GM21737 (cell line): ENCODE measurements around the gene WNT7B.
"Not testable (repeated sequence)": the region's sequence is repeated elsewhere in the genome, so short reads cannot be mapped to it uniquely, and the experiment has no call there.

Source experiments
- ATAC-seq: cut with Tn5 transposase; IDR thresholded peaks from one replicate; pipeline ENCODE4 v1.9.1; 2021; ENCODE audit warnings: mild to moderate bottlenecking, moderate library complexity; ENCODE audit not compliant: unreplicated experiment

WNT7B gene

GRCh38 chr22:46008836-46009596 is 32.1 kb upstream of the WNT7B start:
- ATAC-seq = no peak

GRCh38 chr22:46008291-46008690 is 31.3 kb upstream of the WNT7B start:
- no peak for ATAC-seq

DNA sequence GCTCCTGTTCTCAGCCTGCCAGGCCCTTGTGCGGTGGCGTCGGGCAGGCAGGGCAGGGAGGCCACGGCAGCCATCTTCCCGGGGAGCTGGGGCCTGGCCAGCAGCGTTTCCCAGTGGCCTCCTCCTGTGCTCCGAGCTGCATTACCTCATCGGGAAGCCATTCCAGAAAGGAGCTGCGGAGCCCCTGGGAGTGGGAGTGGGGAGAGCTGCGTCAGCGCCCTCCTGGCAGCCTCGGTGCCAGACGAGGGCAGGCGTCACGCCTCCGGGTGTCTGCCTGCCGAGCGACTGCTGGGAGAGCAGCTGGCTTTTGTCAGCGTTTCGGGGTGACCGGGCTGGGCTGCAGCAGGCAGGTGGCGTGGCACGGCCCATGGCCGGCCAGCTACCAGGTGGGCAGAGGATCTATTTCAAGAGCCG is 30.9 kb upstream of the WNT7B start:
- ATAC-seq = no peak

- ATAC-seq = no peak
These were observed 30.3 kb upstream of the WNT7B start for GRCh38 chr22:46007003-46007847.

DNA sequence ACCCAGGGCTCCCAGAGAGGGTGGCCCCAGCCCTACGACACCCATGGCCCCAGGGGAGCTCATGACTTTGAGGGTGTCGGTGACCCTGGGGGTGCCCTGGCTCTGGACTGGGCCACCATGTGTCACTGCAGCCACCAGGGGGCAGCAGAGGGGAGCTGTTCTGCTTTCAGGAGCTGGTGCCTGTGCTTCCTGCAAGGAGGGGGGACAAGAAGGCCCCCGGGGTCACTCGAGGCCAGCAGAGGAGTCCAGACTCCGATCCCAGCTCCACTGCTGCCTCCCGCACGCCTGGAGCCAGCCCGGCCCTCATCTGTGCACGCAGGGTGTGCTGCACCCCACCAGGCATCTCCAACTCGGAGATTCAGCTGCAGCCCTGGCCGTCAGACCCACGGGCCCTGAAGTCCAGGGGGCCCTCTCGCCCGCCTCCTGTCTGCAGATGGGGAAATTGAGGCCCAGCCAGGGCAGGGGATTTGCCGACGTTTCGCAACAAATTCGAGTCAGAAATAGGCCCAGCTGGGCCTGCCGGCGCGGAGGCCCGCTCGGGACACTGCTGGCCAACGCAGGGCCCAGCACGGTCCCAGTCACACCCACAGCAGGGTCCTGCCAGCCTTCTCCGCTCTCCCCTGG is 29.5 kb upstream of the WNT7B start:
- ATAC-seq = no peak

DNA sequence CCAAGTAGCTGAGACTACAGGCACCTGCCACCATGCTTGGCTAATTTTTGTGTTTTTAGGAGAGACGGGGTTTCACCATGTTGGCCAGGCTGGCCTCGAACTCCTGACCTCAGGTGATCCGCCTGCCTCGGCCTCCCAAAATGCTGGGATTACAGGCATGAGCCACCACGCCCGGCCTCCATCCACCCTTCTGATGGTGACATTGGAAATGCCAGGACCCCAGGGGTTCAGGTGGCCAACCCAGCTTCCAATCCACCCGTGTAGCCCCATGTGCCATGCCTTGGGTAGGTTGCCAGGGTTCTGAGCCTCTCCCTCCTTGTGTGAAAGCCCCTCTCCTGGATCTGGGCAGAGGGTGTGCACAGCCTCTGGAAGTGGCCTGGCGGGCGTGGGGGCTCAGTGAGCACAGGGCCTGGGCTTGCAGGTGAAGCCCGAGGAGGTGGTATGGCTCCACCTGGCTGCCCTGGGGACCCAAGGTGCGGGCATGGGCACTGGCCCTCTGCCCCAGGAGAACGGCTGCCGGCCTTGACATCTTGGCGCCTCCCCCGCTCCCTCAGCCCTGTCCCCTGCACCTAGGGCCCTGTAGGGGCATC is 28.2 kb upstream of the WNT7B start:
- not testable (repeated sequence) for ATAC-seq

DNA sequence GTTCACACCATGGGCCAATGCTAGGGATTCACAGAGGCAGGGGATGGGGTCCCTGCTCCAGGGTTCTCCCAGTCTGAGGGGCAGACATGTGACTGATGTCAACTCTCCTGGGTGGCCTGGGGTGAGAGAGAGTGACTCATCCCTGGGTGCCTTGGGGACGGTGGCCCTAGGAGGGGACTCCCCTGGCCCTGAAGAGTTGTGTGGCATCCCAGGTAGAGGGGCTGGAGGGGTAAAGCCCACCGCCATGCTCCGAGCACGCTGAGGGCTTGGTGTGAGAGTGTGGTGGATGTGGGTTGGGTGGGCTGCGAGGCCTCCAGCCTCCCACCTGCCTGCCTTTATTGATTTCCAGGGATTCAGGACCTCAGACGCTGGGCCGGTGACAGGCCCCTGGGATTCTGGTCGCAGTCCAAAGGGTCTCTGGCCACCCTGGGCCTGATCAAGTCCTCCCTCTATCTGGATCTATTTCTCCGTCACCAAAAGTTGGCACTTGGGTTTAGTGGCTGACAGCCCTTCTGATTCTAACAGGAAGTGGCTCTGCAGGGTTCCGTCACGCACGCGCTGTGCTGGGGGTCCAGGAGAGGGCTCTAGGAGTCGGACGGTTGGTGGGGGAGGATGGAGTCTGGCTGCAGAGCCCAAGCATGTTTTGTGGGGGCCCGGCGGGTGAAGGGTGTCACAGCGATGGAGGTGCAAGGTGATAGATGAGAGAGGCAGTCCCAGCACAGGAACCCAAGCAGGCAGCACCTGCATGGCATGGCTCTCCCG is 27.3 kb upstream of the WNT7B start:
- ATAC-seq = no peak

DNA sequence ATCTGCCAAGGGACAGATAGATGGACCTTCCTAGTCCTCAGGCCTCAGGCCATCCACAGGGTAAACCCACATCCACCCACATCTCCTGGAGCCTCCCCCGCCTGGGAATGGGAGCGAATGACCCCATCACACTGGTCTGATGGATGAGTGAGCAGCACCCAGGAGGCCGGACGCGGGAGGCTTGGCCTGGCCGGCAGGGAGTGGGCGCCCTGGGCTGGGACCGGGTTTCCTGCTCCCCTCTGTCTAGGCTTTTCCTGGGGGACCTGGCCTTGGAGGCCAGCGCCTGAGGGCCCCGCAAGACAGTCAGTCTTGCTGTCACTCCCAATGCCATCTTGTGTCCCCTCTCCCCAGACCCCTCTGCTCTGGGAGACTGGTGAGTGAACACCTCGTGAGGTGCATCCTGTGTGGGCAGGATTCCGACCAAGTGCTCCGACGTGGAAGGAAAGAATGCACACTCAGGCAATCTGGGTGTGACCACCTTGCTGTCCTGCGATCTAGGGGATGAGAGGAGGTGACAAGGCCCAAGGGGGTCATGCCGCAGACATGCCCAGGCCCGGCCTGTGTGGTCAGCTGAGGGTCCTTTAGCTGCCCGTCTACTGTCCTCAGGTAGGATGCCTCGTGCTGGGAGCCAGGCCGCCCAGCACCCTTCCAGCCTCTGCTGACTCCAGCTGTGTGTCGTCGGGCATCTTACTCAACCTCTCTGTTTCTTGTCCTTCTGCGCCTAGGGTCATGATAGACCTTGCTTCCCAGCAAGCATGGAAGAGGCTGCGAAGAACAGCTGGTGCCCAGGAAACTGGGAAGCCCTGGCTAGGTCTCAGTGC is 26.5 kb upstream of the WNT7B start:
- no peak for ATAC-seq

GRCh38 chr22:46002757-46003270 is 25.9 kb upstream of the WNT7B start:
- ATAC-seq = no peak

- no peak for ATAC-seq
These were observed 24.6 kb upstream of the WNT7B start for GRCh38 chr22:46001426-46002106.

GRCh38 chr22:46001046-46001425 is 24.1 kb upstream of the WNT7B start:
- ATAC-seq = no peak

DNA sequence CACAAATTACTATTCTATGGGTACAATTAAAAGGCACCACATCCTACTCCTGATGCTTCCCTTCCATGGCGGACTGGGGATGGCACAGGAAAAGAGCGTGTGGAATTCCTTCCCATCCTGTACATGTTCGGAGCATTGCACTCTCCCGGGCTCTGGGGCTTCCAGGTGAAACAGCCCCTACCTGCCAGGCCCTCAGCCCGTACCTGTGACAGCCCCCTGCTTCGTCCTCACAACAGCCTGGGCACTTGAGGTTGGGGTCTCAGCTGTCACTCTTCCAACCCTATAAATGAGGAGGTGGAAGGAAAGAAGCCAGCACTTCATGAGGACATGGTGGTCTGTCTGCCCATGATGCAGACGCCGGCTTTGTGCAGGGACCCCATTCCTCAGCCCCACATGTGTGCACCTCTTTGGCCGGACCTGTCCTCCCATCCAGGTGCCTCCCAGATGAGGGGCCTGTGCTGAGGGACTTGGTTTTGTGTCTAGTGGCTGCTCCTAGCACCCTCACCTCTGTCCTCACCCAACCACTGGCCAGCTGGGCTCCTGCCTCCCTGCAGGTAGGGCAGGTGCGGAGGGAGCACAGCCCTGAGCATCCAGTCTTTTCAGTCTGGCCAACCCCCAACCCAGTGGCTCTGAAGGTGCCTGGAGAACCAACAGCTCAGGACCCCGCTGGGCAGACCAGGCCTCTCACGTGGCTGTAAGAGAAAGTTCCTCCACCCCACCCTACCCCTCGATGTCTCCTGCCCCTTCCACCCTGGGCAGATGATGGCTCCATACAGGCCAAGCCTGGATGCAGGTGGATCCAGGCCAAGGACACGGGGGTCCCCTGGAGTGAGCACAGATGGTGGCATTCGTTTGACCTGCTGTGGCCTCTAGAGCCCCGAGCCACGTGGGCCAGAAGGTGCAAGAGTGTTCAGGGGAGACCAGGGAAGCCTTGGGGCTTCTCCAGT is 23.4 kb upstream of the WNT7B start:
- ATAC-seq = no peak

DNA sequence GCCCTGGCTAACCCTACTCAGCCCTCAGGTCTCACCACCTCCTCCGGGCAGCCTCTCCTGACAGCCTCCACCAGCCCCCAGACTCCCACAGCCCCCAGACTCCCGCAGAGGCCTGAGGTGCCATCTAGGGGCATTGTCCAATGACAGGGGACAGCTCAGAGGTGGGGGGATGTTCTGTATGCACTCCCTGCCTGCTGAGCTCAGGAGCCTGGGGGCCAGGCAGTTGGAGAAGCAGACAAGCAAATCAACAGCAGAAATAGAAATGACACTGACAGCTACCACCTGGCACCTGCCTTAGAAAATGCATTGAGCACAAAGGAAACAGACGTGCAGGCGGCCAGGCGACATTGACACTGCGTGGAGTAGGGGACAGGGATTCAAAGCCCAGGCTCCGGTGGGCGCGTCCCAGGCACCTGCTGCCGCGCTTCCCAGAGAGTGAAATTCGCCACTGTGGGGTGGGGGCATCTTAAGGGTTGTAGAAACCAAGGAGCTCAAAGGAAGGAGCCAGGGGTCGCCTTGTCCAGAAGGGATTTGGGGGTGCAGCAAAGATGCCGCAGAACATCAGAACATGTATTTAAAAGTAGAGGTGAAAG is 22.5 kb upstream of the WNT7B start:
- no peak for ATAC-seq

GRCh38 chr22:45998638-45999378 is 21.8 kb upstream of the WNT7B start:
- ATAC-seq = no peak

DNA sequence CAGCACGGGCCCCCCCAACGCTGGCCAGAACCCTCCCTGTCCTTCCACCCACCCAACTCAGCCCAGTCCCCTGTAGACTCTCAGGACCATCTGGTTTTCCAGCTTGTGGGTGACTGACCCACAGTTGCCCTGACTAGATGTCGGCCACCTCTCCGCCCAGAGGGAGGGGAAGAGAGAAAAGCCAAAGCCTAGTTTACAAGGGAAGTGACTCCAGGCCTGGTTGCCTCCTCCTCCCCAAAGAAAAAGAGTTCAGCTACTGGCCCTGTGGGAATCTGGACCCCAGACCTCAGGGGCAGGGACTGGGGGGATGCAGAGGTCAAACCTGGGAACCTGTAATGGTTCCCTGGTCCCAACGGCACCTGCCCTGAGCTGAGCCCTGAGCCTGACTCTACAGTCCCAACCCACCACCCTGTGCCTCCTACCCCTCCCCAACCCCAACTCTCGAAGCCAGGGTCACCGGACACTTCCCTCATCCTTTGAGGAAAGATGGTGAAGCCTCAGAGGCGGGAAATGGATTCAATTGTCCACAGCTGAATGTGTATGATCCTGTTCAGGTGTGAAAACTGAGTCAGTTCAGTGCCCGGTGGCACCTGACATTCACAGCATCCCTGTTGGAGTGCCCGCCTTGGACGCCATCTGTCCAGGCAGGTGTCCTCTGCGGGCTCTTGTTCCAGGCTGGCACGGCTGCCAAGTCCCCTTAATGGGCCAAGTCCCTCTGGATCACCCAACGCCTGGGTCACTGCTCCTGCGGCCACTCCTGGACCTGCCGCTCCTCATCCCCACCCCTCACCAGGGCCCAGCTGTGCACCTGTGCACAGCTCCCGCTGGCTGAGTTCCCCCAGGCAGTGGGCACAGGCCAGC is 21.0 kb upstream of the WNT7B start:
- ATAC-seq = no peak
